Endometrial microvascular endothelial cells (primary cell): ENCODE measurements around the gene DPH3. TPM values are rescaled to one million over a fixed set of nuclear protein-coding genes. Genes with fewer than 3 reads are reported as not detected.

Experiments
- in situ Hi-C: cut with HindIII; loops from 2 replicates; pipeline ENCODE4 v1.10.0; 2017; ENCODE audit warnings: low sequenced_read_pairs, low pct_unique_long_range_greater_than_20kb; ENCODE audit errors: inconsistent ontology term
- total RNA-seq: library from RNA; depleted of rRNA; stranded (reverse); fragments of >200 nt; gene quantifications from one replicate; pipeline ENCODE4 v1.2.3, GENCODE V29; 2015; ENCODE audit errors: inconsistent ontology term

DPH3 gene
- total RNA-seq, 1 donor from 2014 or later: 23.2 TPM

DNA sequence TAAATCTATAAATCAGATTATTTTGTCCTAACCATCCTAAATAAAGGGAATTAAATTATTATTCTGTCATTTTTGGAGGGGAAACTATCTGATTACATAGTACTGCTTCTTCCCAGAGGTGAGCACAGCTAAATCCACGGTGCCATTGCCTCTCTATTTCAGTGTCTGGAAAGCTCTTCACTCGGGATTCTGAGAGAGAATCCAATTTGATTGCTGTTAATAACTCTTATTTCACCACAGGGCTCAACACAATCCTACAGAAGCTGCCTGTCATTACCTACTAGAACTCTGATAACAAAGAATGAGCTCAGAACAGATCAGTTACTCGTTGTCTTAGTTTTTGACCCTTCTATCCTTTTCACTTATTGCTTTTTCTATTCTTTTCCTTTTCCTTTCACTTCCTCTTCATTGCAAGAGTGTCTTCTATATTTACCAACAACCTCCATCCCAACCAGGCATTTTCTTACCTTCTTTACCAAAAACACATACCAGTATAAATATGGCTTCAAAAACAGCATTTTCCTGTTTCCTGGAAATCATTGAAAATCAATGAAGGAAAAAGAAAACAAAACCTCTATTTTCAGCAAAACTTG is 30.7 kb upstream of the DPH3 start:
- in situ Hi-C loops: no loop called here

DNA sequence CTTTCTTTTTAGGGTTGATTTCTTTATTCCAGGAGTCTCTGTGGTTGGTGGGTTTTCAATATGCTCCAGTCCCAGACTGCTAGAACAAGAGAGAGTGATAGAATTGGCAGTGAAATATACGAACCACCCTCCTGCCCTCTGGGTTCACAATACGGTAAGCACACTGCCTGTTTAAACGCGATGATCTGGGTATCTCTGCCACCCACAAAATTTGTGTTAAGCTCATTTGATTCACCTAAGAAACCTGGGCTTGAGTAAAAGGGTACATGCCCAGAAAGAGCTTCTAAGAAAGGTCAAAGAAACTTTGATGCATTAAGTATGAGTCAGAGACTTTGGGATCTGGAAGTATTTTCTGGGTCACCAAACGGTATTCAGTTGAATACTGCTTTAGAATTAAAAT is 30.1 kb upstream of the DPH3 start:
- in situ Hi-C loops: no loop called here

DNA sequence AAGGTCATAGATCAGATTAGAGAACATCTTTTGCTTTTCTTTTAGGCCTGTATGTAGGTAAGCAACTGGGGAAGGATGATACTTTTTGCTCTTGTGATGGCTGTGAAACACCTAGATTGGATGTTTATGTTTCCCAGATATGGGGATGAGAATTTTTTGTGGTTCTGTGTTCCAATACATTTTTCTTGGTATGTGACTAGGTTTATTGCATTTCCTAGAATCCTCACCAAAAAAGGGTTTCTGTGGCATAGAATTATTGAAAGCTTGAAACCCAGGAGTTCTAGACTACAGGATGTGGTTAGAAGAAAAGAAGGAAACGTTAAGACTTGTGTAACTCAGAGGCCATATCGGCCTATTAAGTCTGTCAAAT is 26.1 kb upstream of the DPH3 start:
- in situ Hi-C loops: no loop called here

- in situ Hi-C loops: no loop called here
These were observed 25.5 kb upstream of the DPH3 start for GRCh38 chr3:16290007-16290826.

DNA sequence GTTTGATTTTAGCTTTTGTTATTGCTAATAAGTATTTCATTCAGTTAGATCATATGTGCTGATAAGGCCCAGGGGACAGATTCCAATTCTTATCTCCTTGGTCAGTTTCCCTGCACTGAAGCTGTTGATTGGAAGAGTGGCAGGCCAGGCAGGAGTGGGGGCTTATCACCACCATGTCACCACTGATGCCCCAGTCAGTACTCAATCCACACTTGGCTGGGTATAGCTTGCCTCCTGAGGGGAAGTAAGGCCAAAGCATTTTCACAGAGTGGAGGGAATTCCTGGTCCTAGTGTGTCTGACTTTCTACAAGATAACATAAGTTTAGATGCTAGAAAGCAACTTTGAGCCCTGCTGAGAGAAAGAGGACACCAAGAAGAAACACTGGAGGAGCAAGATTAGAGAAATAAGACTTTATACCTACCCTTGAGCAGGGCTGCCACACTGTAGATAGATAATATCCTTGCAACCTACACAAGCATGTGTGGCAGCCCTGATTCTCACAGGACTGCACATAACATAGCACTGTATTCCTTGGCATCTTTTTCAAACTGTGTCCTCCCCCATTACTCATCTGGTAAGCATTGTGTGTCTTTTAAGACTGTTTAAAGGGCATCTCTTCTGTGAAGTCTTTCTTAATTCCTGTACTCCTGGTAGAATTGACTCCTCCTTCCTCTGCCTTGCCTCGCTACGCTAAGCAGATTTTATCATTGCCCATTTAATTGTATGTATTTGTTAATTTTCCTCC is 24.6 kb upstream of the DPH3 start:
- in situ Hi-C loops: no loop called here

DNA sequence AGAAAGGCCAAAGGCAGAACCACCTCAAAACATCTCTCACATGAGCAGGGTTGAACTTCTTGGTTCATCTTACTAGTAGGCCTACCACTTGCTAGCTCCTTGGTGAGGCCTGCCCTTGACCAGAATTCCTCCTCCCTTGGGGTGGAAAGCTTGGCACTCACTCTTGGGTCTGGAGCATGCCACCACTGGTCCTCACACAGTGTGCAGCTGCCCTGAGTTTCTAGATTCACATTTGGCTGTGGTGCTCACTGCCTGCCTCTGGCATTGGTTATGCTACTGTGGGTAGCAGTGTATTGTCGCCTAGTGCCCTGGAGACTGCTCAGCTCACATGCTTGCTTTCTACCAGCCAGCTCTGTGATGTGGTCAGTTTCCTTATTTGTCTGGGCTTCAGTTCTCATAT is 23.9 kb upstream of the DPH3 start:
- in situ Hi-C loops: no loop called here

DNA sequence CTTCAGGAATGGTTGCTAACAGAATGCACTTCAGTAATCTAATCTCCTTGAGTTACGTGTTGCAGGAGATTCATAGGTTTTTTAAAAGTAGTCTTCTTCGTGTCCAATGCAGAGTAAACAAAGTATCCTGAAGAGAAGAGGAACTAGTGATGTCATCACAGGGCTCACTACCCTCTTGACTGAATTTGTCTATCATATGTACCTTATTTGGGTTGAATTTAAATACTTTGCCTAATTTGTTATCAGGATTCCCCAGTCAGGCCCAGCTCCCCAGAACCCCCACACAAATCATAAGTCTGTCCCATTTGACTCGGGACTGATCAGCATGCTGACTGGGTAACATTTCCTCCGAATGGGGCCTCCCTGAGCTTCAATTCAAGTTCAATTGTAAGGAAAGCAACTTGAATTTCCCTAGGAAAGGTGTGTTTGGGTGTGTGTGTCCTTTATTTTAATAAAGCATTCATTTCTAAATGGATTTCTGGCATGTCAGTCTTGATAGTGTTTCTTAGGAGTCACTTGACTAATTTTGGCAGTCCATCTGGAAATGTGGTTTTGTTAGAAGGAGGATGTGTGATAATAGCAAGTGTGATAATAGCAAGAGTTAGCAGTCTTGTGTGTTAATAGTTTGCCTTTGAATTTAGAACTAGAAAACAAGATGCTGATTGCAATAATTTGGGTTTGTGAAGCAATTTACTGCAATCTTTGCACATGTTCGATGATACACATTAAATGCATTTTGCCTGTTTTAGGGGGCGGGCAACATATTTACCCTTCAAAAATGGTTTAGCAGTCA is 22.2 kb upstream of the DPH3 start:
- in situ Hi-C loops: no loop called here

- in situ Hi-C loops: no loop called here
These were observed 21.4 kb upstream of the DPH3 start for GRCh38 chr3:16286161-16286560.

DNA sequence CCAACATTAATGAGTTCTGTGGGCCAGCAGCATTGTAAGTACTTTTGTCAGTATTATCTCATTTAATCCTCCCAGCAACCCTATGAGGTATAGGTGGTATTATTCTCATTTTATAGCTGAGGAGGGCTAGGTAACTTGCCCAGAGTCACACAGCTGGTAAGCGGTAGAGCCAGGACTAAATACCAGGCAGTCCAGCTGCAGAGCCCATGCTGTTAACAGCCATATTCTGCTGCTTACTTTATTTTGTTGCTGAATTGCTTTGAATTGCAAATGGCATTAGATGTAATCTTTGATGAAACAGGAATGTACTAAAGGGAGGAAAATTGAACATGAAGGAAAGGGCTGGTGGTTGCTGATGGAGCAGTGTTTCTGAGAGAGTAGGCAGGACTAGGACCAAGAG is 19.9 kb upstream of the DPH3 start:
- in situ Hi-C loops: no loop called here

DNA sequence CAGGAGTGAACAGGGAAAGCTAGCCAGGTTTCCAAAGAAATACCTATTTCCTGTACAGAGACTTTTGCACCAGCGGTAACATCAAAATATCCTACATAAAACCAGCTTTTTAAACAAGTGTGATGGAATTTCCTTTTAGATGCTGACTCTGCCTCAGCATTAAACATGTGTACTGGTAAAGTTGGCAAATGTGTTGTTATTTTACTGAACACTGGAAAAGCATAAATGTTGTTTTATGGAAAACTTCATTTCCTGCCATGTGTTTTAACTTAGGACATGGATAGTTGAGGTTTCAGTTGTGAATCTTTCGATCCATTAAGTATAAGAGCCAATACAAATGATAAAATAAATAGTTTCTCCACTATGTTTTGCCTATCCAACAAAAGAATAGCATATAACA is 15.9 kb upstream of the DPH3 start:
- in situ Hi-C loops: no loop called here

DNA sequence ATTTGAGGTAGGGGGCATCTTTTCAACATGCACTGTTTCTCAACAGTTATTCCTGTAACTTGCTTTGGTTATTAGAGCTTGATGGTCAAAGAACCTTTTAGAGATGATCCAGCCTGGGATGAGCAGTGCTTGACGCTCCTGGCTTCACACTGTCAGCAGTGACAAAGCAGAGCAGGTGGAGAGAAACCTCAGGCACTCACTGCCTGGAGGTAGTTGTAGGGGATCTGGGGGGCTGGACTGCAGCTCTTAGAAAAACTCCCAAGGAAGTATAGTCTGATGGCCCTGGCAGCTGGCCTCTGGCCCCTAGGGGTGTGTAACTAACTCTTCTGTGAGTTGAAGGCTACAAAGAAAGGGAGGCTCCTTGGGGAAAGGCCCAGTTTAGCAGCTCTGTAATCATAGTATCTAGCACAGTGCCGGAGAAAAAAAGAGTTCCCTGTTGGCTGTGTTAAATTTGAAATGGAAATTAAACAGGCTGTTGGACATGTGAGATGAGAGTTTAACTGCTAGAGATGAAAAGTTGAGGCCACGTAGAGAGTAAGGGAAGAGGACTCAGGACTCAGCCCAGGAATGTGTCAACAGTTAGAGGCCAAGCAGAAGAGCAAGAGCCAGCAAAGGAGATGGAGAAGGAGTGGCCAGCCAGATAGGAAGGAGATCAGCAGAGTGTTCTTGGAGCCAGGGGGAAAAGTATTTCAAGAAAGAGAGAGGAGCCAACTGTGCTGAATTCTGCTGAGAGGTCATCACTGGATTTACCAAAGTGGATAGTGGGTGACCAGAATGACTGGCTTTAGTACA is 14.5 kb upstream of the DPH3 start:
- in situ Hi-C loops: no loop called here

DNA sequence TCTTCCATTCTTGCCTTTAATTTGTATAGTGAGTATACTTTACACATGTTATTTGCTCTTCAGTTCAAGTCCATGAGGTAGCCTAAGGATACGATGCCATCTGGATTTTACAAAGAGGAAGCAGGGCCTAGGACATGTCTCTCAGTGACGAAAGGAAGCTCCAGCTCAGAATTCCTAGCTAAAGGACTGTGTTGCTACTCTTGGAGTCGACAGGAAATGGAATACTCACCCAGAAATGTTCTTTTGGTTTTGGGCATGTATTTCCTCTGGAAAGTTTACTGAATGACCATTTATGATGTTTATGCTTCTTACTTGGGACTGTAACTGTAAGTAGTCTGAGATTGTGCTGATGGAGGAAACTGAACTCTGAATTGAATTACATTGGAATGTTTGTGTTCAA is 12.7 kb upstream of the DPH3 start:
- in situ Hi-C loops: no loop called here

DNA sequence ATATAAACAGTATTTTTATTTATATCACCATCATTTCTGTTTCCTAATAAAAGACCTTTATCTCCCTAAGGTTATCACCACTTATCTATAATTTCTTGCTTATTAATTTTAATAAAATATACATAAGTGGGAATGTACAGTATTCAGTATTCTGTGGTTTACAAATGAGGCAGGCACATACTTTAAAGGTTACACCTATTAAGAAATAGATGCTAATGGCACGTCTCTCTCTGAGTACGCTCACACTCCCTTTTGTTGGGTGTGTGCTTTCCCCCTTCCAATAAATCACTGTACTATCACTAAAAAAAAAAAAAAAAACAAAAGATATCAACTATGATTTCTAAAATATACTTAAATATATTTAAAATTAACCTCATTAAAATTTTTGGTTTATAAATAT is 9.1 kb upstream of the DPH3 start:
- in situ Hi-C loops: loop anchor here (25.0 kb wide), 1 partner anchor 263 kb away; no protein-coding TSS in a partner anchor

GRCh38 chr3:16272588-16272987 is 7.8 kb upstream of the DPH3 start:
- in situ Hi-C loops: loop anchor here (25.0 kb wide), 1 partner anchor 265 kb away; no protein-coding TSS in a partner anchor

DNA sequence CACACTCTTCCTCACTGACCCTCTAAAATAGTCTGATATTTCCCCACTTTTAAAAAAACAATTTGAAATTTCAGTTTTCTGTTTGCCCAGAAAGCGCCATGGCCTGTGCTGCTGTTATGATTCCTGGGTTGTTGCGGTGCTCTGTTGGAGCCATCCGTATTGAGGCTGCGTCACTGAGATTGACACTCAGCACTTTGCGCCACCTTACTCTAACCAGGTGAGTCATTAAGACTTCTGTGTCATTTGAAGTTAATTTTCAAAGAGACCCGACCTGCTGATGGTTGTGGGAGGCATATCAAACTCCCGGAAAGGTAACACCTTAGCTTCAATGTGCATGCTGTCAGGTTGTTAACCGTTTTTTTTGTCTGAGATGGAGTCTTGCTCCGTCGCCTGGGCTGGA is 6.1 kb upstream of the DPH3 start:
- in situ Hi-C loops: loop anchor here (25.0 kb wide), 1 partner anchor 266 kb away; no protein-coding TSS in a partner anchor

DNA sequence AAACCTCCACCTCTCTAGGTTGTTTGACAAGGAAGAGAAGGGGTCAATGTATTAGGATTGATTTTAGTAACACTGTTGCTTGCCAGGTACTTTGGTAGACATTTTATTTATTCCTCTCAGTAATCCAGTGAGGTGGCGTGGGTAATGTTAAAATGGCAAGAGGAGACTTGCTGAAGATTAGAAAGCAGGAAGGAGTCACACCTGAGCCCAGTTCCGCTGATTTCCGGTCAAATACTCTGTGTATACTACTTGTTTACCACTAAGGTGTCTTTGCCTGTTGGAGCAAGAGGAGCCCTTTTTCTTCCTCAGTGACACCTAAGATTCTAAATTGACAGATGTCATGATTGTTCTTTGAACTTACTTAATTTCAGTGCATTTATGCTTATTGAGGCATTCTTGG is 2.0 kb upstream of the DPH3 start:
- in situ Hi-C loops: loop anchor here (25.0 kb wide), 1 partner anchor 271 kb away; no protein-coding TSS in a partner anchor

GRCh38 chr3:16265455-16265786 is 678 bp upstream of the DPH3 start:
- in situ Hi-C loops: loop anchor here (25.0 kb wide), 1 partner anchor 272 kb away; no protein-coding TSS in a partner anchor

DNA sequence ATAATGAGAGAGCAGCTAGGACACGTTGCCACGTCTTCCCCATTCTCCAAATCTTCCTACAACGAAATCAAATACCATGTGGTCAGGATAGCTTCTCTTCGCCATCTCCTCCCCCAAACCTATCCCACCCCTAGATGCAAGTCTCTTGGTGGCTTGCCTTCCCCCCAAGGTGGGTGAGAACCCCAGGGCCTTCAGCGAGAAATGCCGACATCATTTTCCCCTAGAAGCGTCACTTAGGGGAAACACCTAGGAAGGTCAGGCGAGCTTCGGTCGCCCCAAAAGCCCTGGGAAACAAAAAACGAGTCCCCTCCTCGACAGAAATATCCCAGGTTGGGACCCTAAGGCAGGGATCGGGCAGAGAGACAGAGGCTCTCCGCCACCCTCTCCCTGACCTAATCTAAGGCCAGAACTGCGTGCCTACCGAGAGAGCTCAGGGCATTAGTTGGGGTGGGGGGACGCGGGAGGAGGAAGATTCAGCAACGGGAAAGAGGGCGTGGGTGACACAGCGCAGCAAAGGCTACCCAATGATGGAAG is 502 bp downstream of the DPH3 start:
- in situ Hi-C loops: loop anchor here (25.0 kb wide), 1 partner anchor 273 kb away; no protein-coding TSS in a partner anchor
